ENCODE measurements around the gene BBS9. TPM values are rescaled to one million over a fixed set of nuclear protein-coding genes. Genes with fewer than 3 reads are reported as not detected.

BBS9 gene
- total and polyA plus RNA-seq, 2 of the 4 experiments (the other 2 are of a cell fraction): 7.9 to 9.5 TPM

DNA sequence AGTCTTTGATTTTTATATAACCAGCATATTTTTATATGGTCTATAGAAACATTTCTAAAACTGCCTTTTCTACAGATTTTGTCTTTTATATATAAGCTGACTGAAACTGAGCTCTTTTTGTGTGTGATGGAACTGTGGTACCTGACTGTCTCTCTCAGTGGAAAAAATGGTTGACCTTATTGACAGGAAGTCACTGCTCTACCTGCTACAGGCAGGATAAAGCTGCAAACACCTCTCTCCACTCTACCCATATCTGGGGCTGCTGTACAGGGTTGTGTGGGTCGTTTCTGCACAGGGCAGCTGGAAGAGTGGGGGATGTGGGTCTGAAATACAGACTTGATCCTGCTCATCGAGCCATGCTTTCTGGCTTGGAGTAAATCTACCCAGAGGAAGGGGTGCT is 48.5 kb downstream of the BBS9 start:
- ChIA-PET POLR2A (ENCODE audit: unreplicated experiment) (no interaction called here), CTCF (no interaction called here)
- Histone ChIP-seq H3K23ac (ENCODE audit: low read depth, low read length) (no peak overlapping the region), H2BK5ac (ENCODE audit: low read depth, low read length, poor library complexity, severe bottlenecking) (no peak overlapping the region), H4K91ac (ENCODE audit: insufficient read depth, low read depth, low read length) (no peak overlapping the region), H2BK20ac (ENCODE audit: low read depth, low read length) (no peak overlapping the region), H2BK120ac (ENCODE audit: low read depth, low read length) (no peak overlapping the region), H3K56ac (ENCODE audit: extremely low read depth, insufficient read depth, low read length) (no peak overlapping the region), H4K20me1 (ENCODE audit: insufficient read depth, low read length) (no peaks in the 10 kb centered on the region), H3K14ac (replicated peaks; ENCODE audit: low read depth, low read length) (no peak overlapping the region), H3K36me3 (ENCODE audit: control insufficient read depth, insufficient read depth, low read length) (peaks cover 4% of the 10 kb centered on the region; the same call in 1 of the 2 replicates), H2AK9ac (replicated peaks; ENCODE audit: low read depth, low read length, poor library complexity) (no peak overlapping the region), H2AK5ac (ENCODE audit: low read depth, low read length) (no peak overlapping the region), H3K9ac (ENCODE audit: low read depth, low read length) (no peak overlapping the region), H3K4me3 (ENCODE audit: insufficient read depth, low read depth, low read length) (no peak overlapping the region), H3K9me3 (ENCODE audit: control insufficient read depth, insufficient read depth, low read length) (peaks cover 3% of the 10 kb centered on the region), H3K27me3 (ENCODE audit: control insufficient read depth, insufficient read depth, low read length) (no peaks in the 10 kb centered on the region), H2AFZ (replicated peaks; ENCODE audit: low read length, poor library complexity) (no peak overlapping the region), H3K18ac (ENCODE audit: low read depth, low read length) (no peak overlapping the region), H3K4me1 (ENCODE audit: control insufficient read depth, insufficient read depth, low read length) (no peaks in the 10 kb centered on the region), H3K27ac (ENCODE audit: insufficient read depth, low read length) (no peak overlapping the region), H2BK15ac (ENCODE audit: low read depth, low read length) (no peak overlapping the region), H4K8ac (ENCODE audit: low read depth in 2 of 2, low read length in 2 of 2) (no peak overlapping the region), H3K4me2 (ENCODE audit: low read depth, low read length) (no peak overlapping the region), H4K5ac (ENCODE audit: low read depth, low read length) (no peak overlapping the region), H3K4ac (ENCODE audit: low read depth, low read length) (no peak overlapping the region), H3K79me1 (ENCODE audit: low read depth in 1 of 2, low read length in 2 of 2) (no peaks in the 10 kb centered on the region), H3K9me1 (ENCODE audit: insufficient read depth, low read length) (no peaks in the 10 kb centered on the region)
- dilution Hi-C loops (cut with HindIII; ENCODE audit: low sequenced_read_pairs, unreplicated experiment) (no loop called here), in situ Hi-C loops (cut with MboI; ENCODE audit: low sequenced_read_pairs) (no loop called here), intact Hi-C loops (cut with micrococcal nuclease) (no loop called here)
- no TSS peak for BruUV-seq (replicated peaks)
- ATAC-seq (ENCODE audit: low read depth): no peak
- TF ChIP-seq CHD1 (IDR thresholded peaks at IDR 0.05; ENCODE audit: low read depth, low read length): no peak
- TF ChIP-seq MAFK (IDR thresholded peaks at IDR 0.05; ENCODE audit: low read depth, low read length): no peak
- TF ChIP-seq NFE2L2 (IDR thresholded peaks at IDR 0.05; ENCODE audit: low read depth, low read length): no peak
- TF ChIP-seq, protein P1, sequence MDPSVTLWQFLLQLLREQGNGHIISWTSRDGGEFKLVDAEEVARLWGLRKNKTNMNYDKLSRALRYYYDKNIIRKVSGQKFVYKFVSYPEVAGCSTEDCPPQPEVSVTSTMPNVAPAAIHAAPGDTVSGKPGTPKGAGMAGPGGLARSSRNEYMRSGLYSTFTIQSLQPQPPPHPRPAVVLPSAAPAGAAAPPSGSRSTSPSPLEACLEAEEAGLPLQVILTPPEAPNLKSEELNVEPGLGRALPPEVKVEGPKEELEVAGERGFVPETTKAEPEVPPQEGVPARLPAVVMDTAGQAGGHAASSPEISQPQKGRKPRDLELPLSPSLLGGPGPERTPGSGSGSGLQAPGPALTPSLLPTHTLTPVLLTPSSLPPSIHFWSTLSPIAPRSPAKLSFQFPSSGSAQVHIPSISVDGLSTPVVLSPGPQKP (IDR thresholded peaks at IDR 0.05; ENCODE audit: borderline replicate concordance, low read depth, low read length): no peak
- TF ChIP-seq RAD21 (IDR thresholded peaks at IDR 0.05; ENCODE audit: low read length): no peak
- TF ChIP-seq SMC3 (IDR thresholded peaks at IDR 0.05; ENCODE audit: low read depth, low read length): no peak
- TF ChIP-seq, protein P2, sequence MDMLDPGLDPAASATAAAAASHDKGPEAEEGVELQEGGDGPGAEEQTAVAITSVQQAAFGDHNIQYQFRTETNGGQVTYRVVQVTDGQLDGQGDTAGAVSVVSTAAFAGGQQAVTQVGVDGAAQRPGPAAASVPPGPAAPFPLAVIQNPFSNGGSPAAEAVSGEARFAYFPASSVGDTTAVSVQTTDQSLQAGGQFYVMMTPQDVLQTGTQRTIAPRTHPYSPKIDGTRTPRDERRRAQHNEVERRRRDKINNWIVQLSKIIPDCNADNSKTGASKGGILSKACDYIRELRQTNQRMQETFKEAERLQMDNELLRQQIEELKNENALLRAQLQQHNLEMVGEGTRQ (IDR thresholded peaks at IDR 0.05; ENCODE audit: low read depth, low read length): no peak
- TF ChIP-seq RFX5 (IDR thresholded peaks at IDR 0.05; ENCODE audit: low read depth, low read length): no peak
- TF ChIP-seq MXI1 (IDR thresholded peaks at IDR 0.05; ENCODE audit: borderline replicate concordance, low read depth, low read length): no peak
- TF ChIP-seq CEBPB (IDR thresholded peaks at IDR 0.05; ENCODE audit: low read depth, low read length): no peak
- TF ChIP-seq FOS (IDR thresholded peaks at IDR 0.05; ENCODE audit: low read depth, low read length): no peak
- TF ChIP-seq POLR2A (IDR thresholded peaks at IDR 0.05; ENCODE audit: low read depth, low read length): no peak
- no peak for TF ChIP-seq MAZ (IDR thresholded peaks at IDR 0.05; ENCODE audit: borderline replicate concordance, low read depth, low read length)
- no peak for TF ChIP-seq RCOR1 (IDR thresholded peaks at IDR 0.05; ENCODE audit: insufficient replicate concordance, low read length)
- TF ChIP-seq, protein P3, sequence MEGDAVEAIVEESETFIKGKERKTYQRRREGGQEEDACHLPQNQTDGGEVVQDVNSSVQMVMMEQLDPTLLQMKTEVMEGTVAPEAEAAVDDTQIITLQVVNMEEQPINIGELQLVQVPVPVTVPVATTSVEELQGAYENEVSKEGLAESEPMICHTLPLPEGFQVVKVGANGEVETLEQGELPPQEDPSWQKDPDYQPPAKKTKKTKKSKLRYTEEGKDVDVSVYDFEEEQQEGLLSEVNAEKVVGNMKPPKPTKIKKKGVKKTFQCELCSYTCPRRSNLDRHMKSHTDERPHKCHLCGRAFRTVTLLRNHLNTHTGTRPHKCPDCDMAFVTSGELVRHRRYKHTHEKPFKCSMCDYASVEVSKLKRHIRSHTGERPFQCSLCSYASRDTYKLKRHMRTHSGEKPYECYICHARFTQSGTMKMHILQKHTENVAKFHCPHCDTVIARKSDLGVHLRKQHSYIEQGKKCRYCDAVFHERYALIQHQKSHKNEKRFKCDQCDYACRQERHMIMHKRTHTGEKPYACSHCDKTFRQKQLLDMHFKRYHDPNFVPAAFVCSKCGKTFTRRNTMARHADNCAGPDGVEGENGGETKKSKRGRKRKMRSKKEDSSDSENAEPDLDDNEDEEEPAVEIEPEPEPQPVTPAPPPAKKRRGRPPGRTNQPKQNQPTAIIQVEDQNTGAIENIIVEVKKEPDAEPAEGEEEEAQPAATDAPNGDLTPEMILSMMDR (conservative IDR thresholded peaks at IDR 0.05; ENCODE audit: low read depth, low read length): no peak
- no peak for TF ChIP-seq BHLHE40 (IDR thresholded peaks at IDR 0.05; ENCODE audit: low read depth, low read length)
- DNase-seq: no peak
- no CpG with 5 or more reads among the region's 2 CpGs for WGBS, 2 experiments (ENCODE audit: extremely low coverage in 2 of 2, insufficient read length in 1 of 2)
